Measurements from ENCODE around the gene EPS8L3. TPM values are rescaled to one million over a fixed set of nuclear protein-coding genes. Genes with fewer than 3 reads are reported as not detected.

Gene EPS8L3
- polyA plus RNA-seq, 1 donor from 2014 or later = not detected

- H4K20me1 ChIP-seq (ENCODE audit: insufficient read depth) = no peaks in the 10 kb centered on the region
- no peak overlapping the region for H2AFZ ChIP-seq (ENCODE audit: low read depth, low read length)
- no peak overlapping the region for H3K4me3 ChIP-seq (ENCODE audit: low read length)
- H3F3A ChIP-seq (ENCODE audit: insufficient read depth, low read length, poor library complexity, severe bottlenecking) = no peaks in the 10 kb centered on the region
- no peaks in the 10 kb centered on the region for H3K27me3 ChIP-seq (ENCODE audit: insufficient read depth, low read depth, low read length)
- H3K4me2 ChIP-seq (ENCODE audit: low read length) = no peak overlapping the region
- no peak overlapping the region for H3K27ac ChIP-seq (ENCODE audit: low read length)
- no peaks in the 10 kb centered on the region for H3K9me3 ChIP-seq (ENCODE audit: low read length)
- H3K36me3 ChIP-seq (ENCODE audit: insufficient read depth, low read length) = no peaks in the 10 kb centered on the region
- H3K9ac ChIP-seq (ENCODE audit: low read length) = no peak overlapping the region
- H3K79me2 ChIP-seq (replicated peaks; ENCODE audit: insufficient read depth, low read length) = no peaks in the 10 kb centered on the region
- TF ChIP-seq EZH2 (IDR thresholded peaks at IDR 0.05; ENCODE audit: borderline replicate concordance, insufficient read depth, low read length, poor library complexity, severe bottlenecking) = no peak
- TF ChIP-seq REST (IDR thresholded peaks at IDR 0.05; ENCODE audit: borderline replicate concordance) = no peak
- TF ChIP-seq EP300 (conservative IDR thresholded peaks at IDR 0.05; ENCODE audit: poor library complexity, severe bottlenecking) = no peak
- TF ChIP-seq CTCF (IDR thresholded peaks at IDR 0.05; ENCODE audit: poor library complexity, severe bottlenecking) = no peak
- no peaks in the 10 kb centered on the region for H3K9me2 ChIP-seq (ENCODE audit: insufficient read depth, low read length)
These were observed 690 bp downstream of the EPS8L3 start for GRCh38 chr1:109762821-109763645.

GRCh38 chr1:109762039-109762585 lies 1.6 kb downstream of the EPS8L3 start:
- Histone ChIP-seq H2AFZ (ENCODE audit: low read depth, low read length) (no peak overlapping the region), H3F3A (ENCODE audit: insufficient read depth, low read length, poor library complexity, severe bottlenecking) (no peaks in the 10 kb centered on the region), H4K20me1 (ENCODE audit: insufficient read depth) (no peaks in the 10 kb centered on the region), H3K36me3 (ENCODE audit: insufficient read depth, low read length) (no peaks in the 10 kb centered on the region), H3K79me2 (replicated peaks; ENCODE audit: insufficient read depth, low read length) (no peaks in the 10 kb centered on the region), H3K9me2 (ENCODE audit: insufficient read depth, low read length) (no peaks in the 10 kb centered on the region), H3K9ac (ENCODE audit: low read length) (no peak overlapping the region), H3K9me3 (ENCODE audit: low read length) (no peaks in the 10 kb centered on the region), H3K4me3 (ENCODE audit: low read length) (no peak overlapping the region), H3K4me2 (ENCODE audit: low read length) (no peak overlapping the region), H3K27me3 (ENCODE audit: insufficient read depth, low read depth, low read length) (no peaks in the 10 kb centered on the region), H3K27ac (ENCODE audit: low read length) (no peak overlapping the region)
- no peak for TF ChIP-seq TAF1 (IDR thresholded peaks at IDR 0.05; ENCODE audit: low read depth)
- no peak for TF ChIP-seq CTCF (IDR thresholded peaks at IDR 0.05; ENCODE audit: poor library complexity, severe bottlenecking)
- TF ChIP-seq REST (IDR thresholded peaks at IDR 0.05; ENCODE audit: borderline replicate concordance) = no peak
- no peak for TF ChIP-seq POLR2AphosphoS5 (IDR thresholded peaks at IDR 0.05)
- no peak for TF ChIP-seq EZH2 (IDR thresholded peaks at IDR 0.05; ENCODE audit: borderline replicate concordance, insufficient read depth, low read length, poor library complexity, severe bottlenecking)
- no peak for TF ChIP-seq SMC3 (conservative IDR thresholded peaks at IDR 0.05; ENCODE audit: poor library complexity)
- no peak for TF ChIP-seq MXI1 (conservative IDR thresholded peaks at IDR 0.05; ENCODE audit: poor library complexity, severe bottlenecking)
- TF ChIP-seq RAD21 (conservative IDR thresholded peaks at IDR 0.05) = no peak
- no peak for TF ChIP-seq EP300 (conservative IDR thresholded peaks at IDR 0.05; ENCODE audit: poor library complexity, severe bottlenecking)

Measured in neural cell (in vitro differentiated cells).